GM19463 (cell line): Measurements from ENCODE around the gene KLHL3.

Experiments used
- ATAC-seq: cut with Tn5 transposase; IDR thresholded peaks from one replicate; pipeline ENCODE4 v1.9.1; 2021; ENCODE audit warnings: mild to moderate bottlenecking, moderate library complexity; ENCODE audit not compliant: unreplicated experiment

KLHL3 gene

GRCh38 chr5:137750436-137750835 lies 14.5 kb upstream of the KLHL3 start:
- ATAC-seq, result no peak

GRCh38 chr5:137747848-137748247 lies 12.0 kb upstream of the KLHL3 start:
- no peak for ATAC-seq

- peak; percentile 66 for ATAC-seq
Measured at GRCh38 chr5:137743031-137743640, 7.2 kb upstream of the KLHL3 start.

DNA sequence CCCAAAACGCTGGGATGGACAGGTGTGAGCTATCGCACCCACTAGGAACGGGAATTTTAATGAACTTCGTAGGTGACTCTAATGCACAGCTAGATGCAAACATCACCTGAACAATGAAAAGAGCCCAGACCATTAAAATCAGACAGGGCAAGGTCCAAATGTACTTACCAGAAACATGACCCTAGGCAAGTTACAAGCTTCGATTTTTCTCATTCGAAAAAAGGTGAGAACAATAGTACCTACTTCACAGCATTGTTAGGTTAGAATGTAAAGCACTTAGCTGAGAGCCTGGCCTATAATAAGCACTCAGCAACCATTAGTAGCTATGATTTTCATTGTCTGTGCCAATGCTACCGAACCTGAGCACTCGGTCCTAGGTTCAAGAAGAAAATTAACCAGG lies 5.8 kb upstream of the KLHL3 start:
- ATAC-seq, result no peak

DNA sequence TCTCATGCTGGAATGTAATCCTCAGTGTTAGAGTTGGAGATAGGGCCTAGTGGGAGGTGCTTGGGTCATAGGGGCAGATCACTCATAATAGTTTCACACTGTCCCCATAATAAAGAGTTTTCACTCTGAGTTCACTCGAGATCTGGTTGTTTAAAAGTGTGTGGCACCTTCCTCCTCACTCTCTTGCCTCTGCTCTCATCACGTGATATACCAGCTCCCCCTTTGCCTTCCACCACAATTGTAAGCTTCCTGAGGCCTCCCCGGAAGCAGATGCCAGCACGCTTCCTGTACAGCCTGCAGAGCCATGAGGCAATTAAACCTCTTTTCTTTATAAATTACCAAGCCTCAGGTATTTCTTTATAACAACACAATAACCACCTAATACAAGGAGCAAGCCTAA lies 3.8 kb upstream of the KLHL3 start:
- no peak for ATAC-seq

- ATAC-seq, result no peak
Measured at GRCh38 chr5:137738947-137739346, 3.1 kb upstream of the KLHL3 start.

- ATAC-seq, result no peak
Measured at GRCh38 chr5:137737349-137738131, 1.7 kb upstream of the KLHL3 start.

DNA sequence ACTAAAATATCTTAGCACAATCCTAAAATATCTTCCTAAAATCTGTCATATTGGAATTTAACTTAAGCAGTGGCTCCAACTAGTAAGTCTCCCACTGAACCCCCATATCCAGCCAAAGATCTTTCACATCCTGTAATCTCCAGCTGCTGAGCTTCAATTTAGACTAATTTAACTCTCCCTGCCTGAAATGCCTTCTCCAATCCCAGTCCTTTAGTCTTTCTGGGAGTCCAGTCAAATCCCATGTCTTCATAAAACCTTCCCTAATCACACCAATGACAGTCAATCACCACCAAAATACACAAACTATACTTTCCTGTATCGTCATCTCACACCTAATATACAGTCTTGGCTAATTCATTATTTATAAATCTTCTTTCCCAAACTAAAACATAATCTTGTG lies 607 bp upstream of the KLHL3 start:
- ATAC-seq, result no peak

GRCh38 chr5:137734962-137735554 lies 831 bp downstream of the KLHL3 start:
- ATAC-seq, result peak; percentile 28

- no peak for ATAC-seq
Measured at GRCh38 chr5:137734331-137734730, 1.6 kb downstream of the KLHL3 start.

GRCh38 chr5:137733922-137734321 lies 2.0 kb downstream of the KLHL3 start:
- ATAC-seq, result no peak

DNA sequence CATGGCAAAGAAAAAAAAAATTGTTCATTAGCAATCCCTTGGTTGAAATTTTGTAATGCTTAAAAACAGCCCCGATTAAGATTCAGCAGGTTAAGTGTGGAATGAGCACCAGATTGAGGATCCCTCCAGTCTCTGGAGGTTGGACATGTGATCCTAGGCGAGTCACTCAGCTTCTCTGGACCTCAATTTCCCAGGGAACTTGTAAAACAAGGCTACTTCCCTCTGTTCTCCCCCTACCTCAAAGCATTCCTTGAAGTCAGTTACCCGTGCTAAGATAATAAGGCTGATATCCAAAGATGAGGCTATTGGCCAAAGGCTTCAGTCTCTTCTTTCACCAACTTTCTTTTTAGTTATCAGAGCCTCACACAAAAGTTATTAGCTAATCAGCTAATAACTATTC lies 2.9 kb downstream of the KLHL3 start:
- no peak for ATAC-seq

DNA sequence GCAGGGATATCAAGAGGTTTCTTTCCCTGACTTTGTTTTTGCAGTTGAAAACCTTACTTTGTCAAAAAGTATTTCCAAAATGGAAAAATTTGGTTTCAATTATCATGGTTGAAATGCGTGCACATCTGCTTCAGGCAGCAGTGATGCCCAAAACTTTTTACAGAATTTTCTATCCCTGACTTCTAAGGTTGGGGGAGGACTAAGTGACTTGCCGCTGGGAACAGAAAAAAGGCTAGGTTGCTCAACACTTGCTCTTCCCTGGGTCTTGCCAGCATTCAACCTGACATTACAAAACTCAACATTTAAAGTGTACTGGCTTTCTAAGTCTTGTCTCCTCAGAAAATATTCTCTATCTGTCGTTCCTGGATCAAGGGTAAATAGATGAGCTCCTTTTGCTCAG lies 4.7 kb downstream of the KLHL3 start:
- ATAC-seq, result no peak

DNA sequence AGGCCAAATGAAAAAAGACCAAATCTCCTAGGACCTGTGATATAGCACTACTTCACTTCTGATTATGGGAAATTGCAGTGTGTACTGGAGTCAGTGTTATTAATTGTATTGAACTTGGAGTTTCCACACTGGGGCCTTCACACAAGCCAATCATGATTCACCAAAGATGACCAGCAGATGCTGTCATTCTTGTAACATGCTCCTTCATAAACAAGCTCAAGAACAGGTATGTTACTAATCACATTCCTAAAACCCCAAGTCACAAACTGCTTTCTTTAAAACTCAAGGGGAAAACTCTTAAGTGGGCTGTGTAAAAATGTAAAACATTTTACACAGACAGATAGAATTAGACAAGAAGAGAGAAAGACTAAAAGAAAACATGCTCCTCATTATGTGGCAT lies 5.6 kb downstream of the KLHL3 start:
- ATAC-seq, result no peak

- ATAC-seq, result no peak
Measured at GRCh38 chr5:137728048-137728447, 7.8 kb downstream of the KLHL3 start.

GRCh38 chr5:137727623-137728022 lies 8.3 kb downstream of the KLHL3 start:
- no peak for ATAC-seq

GRCh38 chr5:137724251-137724650 lies 11.6 kb downstream of the KLHL3 start:
- ATAC-seq, result no peak

GRCh38 chr5:137718611-137719010 lies 17.3 kb downstream of the KLHL3 start:
- no peak for ATAC-seq

DNA sequence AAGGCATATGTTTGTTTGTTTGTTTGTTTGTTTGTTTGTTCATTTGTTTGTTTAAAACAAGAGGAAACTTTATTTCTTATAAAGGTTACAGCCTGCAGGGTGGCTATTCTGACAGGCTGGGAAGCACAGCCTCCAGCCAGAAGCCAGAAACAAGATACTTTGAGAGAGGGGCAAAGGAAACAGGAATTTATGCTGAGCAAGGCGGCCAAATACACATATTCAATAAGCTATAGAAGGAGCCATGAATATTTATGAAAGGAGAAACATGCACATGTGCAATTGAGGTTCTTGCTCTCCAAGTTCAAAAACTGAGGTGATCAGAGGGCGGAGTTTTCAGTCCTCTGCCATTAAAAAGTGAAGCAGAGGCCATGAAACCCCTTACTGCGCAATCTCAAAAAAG lies 19.6 kb downstream of the KLHL3 start:
- no peak for ATAC-seq

DNA sequence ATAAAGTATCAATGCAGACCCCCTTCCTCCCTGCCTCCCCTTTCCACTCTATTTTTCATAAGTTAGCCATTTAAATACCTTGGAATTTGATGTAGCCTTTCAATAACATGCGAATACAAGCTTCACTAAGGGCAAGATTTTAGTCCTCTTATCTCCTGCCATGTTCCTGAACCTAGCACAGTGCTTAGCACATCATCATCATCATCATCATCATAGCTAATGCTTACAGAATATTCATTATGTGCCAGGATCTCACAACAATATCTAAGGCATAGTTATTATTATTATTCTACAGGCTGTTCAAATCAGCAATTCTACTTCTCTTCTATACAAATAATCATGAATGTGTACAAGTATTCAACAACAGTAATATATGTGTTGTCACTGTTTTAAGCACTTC lies 20.4 kb downstream of the KLHL3 start:
- no peak for ATAC-seq

GRCh38 chr5:137714946-137715345 lies 20.9 kb downstream of the KLHL3 start:
- ATAC-seq, result no peak

DNA sequence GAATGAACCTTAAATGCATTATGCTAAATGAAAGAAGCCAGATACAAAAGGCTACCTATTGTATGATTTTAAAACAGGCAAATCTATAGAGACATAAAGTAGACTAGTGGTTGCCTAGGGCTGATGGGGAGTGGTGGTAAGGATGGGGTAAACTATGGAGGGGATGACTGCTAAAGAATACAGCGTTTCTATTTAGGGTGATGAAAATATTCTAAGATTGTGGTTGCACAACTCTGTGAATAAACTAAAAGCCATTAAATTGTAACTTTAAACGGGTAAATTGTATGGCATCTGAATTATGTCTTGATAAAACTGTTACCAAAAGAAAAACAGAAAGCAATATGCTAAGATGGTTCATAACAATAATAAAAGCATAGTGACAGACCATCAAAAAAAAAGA lies 21.4 kb downstream of the KLHL3 start:
- no peak for ATAC-seq
